ENCODE results near the gene MED29.

The MED29 gene

DNA sequence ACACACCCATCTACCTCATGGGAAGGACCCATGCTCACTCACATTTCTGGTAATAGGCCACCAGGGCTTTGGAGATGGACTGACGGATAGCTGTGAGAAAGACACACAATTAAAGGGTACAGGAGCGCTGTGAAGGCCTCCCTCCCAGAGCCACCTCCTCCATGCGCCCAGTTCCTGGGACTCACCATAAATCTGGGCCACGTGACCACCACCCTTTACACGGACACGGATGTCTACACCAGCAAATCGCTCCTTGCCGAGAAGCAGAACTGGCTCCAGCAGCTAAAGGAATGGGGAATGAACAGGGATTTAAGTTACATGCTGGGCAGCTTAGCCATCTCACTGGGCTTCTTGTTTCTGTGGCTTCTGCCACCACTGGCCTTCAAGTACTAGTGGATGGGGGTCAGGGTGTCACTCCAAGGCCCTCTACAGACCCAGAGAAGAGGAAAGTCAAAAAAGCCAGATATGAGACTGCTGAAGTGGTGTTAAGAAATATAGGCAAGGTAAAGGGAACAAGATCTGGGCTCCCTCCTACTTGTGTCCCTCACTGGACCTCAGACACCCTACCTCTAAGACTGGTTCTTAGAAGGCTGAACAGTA, 42.4 kb downstream of the MED29 start:
- no peak for DNase-seq

DNA sequence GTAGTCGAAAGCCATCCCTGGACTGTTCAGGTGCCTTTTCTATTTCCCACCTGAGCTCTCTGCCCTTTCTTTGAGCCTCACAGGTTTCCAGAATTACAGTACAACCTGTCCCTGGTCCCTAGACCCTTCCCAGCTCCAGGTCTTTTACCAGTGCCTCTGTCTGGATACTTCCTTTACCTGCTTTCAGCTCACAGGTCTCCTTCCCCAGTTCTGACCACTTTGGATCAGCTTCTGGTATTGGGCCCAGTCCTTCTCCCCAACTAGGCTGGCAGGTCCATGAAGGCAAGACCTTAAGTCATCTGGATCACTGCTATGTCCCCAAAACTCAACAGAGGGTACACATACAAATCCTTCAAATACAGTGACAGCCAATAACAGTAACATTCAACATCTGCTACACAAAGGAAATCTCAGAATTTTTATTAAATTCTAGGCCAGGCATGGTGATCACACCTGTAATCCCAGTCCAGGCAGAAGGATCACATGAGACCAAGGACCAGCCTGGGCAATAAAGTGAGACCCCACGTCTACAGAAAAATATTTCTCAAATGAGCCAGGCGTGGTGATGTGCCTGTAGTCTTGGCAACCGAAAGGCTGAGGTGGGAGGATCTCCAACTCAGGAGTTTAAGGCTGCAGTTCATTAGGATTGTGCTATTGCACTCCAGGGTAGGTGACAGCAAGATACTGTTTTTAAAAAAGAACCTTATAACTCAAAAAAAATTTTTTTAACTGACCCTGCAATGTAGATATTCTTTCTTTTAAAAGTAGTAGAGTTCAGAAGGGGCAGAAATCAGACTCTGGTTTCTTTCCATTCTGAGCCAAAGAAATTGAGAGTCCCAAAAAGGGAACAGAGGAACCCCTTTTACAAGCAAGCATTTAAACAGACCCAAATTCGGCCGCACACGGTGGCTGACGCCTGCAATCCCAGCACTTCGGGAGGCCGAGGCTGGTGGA, 43.2 kb downstream of the MED29 start:
- DNase-seq, result no peak

DNA sequence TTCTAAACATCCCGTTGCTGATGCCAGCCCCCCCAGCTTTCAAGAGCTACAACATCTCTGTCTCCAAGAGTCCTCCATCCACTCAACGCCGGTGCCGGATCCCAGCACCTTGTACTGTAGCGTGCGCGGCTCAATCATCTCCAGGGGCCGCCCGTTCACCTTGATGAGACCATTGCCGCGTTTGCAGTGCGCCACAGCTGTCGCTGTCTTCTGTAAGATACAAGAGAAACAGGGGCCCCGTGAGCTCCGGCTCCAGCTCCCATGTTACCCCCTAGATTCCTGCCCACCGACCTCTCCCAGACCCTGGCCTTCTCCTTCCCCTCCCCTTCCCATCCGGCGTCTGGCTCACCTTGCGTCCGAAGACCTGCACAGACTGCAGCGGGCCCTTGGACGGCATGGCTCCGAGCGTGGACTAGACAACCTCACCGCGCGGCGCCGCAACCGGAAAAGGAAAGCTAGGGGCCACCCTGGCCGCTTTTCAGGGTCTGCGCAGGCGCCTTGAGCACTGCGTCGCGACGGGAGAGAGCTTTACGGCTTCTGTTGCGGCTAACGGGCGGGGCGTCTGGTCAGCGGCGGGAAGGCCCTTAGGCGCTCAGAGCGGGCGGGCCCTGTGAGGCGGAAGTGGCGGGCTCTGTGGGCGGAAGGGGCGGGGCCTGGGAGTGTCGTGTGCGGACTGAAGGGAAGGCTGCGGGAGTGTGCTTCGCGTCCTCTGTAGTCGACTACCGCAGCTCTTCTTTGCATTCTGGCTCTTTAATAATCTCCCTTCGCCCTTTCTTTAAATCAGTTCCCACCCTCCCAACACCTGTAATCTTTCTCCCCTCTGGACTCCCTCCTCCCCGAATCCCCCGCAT, 44.5 kb downstream of the MED29 start, which contains the start of gene RPS16:
TSS of gene RPS16 (minus strand) at position 451 of the 851 bp plus-strand sequence. CDS start at position 397, 54 bp downstream.
- DNase-seq, result peak; percentile 86

DNA sequence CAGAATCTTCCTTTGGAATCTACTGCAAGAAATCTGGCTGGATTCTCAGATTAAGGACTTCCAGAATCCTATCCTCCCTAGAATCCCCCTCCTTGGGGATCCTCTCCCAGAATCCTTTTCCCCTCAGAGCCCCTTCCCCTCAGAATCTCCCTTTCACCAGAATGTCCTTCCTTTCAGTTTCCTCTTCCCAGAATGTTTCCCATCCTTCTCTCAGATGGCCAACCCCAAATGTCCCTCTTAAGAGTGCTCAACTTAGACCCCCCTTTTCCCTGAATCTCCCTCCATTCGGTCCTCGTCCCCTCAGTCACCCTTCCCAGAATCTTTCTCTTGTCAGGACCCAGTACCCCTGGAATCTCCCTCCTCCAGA, 45.2 kb downstream of the MED29 start:
- DNase-seq, result no peak

DNA sequence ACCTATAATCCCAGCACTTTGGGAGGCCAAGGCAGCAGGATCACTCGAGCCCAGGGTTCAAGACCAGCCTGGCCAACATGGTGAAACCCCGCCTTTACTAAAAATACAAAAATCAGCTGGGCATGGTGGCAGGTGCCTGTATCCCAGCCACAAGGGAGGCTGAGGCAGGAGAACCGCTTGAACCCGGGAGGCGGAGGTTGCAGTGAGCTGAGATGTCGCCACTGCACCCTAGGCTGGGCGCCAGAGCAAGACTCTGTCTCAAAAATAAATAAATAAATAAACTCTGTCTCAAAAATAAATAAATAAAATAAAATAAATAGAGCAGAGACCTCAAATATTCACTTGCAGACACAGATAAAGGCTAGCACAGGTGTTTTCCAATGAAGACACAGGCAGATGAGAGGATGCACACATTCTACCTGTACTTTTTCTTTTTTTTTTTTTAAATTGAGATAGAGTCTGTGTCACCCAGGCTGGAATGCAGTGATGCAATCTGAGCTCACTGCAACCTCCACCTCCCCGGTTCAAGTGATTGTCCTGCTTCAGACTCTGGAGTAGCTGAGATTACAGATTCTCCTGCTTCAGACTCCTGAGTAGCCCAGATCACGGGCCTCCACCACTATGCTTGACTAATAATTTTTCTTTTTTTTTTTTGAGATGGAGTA, 47.2 kb downstream of the MED29 start:
- no peak for DNase-seq

DNA sequence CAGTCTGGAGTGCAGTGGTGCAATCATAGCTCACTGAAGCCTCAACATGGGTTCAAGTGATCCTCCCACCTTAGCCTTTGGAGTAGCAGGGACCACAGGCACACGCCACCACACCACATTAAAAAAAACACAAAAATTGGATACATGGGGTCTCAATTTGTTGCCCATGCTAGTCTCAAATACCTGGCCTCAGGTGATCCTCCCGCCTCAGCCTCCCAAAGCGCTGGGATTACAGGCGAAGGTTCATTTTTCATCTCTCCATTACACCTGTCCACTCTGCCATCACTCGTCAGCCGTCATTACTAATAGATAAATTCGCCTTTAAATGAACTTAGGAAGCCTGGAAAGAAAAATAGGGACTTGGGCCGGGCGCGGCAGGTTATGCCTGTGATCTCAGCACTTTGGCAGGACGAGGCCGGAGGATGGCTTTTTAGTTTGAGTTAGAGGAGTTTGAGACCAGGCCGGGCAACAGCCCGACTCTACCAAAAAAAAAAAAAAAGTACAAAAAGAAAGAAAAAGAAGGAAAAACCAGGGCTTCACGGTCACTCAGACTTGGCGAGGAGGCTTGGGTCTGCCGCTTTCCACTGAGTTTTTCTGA, 53.5 kb downstream of the MED29 start:
- no peak for DNase-seq

DNA sequence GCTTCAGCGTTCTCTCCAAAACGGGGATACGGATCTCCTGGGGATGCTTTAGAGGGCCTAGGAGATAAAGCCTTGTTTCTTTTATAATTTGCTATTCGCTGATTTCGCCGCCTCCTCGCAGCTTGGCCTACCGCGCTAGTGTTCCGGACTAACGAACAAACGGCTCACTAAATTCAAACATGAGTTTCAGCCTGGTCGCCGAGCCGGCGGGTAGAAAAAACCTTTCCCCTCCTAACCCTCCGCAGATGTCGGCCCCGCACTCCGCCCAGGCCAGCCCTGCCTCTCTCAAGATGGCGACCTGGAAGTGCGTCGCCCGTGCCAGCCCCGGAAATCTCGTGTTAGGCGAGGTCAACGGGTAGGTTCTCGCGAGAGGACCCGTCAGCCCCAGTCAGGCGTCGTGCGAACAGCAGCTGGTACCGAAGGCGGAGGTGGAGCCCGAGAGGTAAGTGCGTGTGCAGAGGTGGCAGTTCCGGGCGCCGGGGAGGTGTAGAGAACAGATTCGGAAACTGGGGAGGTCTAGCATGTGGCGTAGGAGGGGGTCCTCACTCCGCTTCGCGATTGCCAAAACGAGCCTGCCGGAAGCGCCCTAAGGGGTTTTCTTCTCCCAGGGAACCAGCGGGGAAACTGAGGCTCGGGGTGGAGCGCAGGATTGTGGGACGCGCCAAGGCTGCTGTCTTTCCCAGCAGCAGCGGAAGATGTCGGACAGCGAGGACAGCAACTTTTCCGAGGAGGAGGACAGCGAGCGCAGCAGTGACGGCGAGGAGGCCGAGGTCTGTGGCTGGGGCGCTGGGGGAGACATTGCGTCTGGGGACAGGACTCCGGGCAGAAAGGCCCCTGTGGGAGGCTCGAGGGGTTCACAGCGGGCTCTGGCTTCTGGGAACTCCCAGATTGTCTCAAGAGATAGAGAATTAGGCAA, 54.3 kb downstream of the MED29 start, which contains the start of gene SUPT5H:
TSS of gene SUPT5H (plus strand) at position 387 of the 916 bp plus-strand sequence. CDS start at position 696, 309 bp downstream.
- DNase-seq, result peak; percentile 89

DNA sequence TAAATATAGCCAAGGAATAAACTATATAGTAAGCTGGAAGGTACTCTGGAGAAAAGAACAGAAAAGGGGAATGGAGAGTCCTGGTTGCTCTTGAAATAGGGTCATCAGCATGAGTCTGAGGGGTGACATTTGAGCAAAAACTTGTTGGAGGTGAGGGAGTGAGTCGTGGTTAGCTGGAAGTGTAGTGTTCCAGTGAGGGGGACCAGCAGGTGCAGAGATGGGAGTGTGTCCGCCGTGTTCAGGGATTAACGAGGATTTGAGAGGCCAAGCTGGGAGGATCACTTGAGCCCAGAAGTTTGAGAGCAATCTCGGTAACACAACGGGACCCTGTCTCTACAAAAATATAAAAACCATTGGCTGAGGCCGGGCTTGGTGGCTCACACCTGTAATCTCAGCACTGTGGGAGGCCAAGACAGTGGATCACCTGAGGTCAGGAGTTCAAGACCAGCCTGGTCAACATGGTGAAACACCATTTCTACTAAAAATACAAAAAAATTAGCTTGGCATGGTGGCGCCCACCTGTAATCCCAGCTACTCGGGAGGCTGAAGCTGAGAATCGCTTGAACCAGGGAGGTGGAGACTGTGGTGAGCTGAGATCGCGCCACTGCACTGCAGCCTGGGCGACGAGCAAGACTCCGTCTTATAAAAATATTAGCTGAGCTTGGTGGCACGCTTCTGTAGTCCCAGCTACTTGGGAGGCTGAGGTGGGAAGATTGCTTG, 55.3 kb downstream of the MED29 start:
- DNase-seq, result no peak

DNA sequence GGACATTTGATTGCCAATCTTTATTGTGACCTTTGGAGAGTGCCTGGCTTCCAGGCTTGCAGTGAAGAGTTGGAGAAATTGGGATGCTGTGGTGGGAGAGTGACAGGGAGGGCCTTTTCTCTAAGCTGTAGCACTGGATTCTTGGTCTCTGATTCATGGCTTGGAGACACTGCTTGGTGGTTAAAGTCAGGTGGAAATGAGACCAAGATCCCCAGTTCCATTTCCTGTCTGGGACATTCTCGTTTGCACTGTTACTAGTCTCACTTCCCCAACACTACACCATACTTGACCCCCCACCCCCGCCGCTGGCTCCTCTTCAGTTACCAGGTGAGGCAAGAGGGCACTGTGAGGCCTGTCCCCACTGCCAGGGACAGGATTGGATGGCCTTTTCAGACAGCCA, 57.1 kb downstream of the MED29 start:
- DNase-seq, result no peak

DNA sequence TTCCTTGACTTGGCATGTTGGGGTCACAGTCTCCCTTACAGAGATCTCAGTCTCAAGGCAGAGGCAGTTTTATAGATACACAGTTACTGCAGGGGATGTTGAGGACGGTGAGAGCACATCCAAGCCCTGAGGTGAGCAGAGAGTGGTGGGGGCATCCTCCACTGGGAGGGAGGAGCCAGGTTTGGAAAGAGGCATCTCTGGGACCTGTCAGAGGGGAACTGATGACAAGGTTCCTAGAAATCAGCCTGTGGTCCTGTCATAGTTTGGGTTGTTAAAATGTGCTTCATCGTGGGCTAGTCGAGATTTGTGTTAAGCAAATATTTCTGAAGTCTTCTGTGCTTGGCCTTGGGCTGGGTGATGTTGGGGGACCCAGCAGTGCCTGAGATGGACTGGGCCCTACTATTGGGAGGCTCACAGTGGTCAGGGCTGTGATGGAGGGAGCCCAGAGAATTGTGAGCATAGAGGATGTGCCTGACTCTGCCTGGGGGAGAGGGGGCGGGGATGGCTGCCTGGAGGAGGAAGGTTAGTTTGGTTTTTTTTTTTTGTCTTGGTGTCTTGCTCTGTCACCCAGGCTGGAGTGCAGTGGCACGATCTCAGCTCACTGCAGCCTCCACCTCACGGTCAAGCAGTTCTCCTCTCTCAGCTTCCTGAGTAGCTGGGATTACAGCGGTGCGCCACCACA, 58.1 kb downstream of the MED29 start:
- no peak for DNase-seq

Measured in NCI-H1436 treated with DMSO at 0.1 percent for 48 hours (cell line).